ENCODE data around the gene LMNTD2. TPM values are rescaled to one million over a fixed set of nuclear protein-coding genes. Genes with fewer than 3 reads are reported as not detected.
A peak's percentile ranks its signal among the peaks of the same experiment; 100 is the strongest.

LMNTD2 gene
- total RNA-seq, 1 donor, result 2.2 TPM

- no peak for TF ChIP-seq CTCF (IDR thresholded peaks at IDR 0.05; ENCODE audit: insufficient read depth, low read depth, low read length)
- no peak overlapping the region for H3K4me3 ChIP-seq (ENCODE audit: low read depth, low read length)
- DNase-seq (ENCODE audit: low read depth), result peak; percentile 23
These were observed 19.5 kb upstream of the LMNTD2 start for GRCh38 chr11:579830-580601.

GRCh38 chr11:578276-579035 lies 17.9 kb upstream of the LMNTD2 start:
- no peak for TF ChIP-seq CTCF (IDR thresholded peaks at IDR 0.05; ENCODE audit: insufficient read depth, low read depth, low read length)
- peak overlapping the region; percentile 75 for H3K4me3 ChIP-seq (ENCODE audit: low read depth, low read length)
- DNase-seq (ENCODE audit: low read depth), result no peak

DNA sequence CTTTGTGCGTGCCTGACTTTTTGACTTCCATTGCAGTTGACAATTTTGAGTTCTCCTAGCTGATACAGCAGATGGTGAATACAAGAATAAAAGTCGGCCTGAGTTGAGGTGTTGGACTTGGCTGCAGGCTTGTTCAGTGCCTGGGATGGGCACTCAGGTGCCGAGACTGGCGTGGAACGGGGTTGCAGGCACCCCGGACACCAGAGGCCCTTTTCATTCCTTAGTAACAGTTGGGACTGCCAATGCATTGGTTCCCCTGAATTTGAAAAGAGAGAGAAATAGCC lies 17.0 kb upstream of the LMNTD2 start:
- no peak for DNase-seq (ENCODE audit: low read depth)
- TF ChIP-seq CTCF (IDR thresholded peaks at IDR 0.05; ENCODE audit: insufficient read depth, low read depth, low read length), result no peak
- peak overlapping the region; percentile 75 for H3K4me3 ChIP-seq (ENCODE audit: low read depth, low read length)

GRCh38 chr11:576811-577610 lies 16.5 kb upstream of the LMNTD2 start:
- peak; percentile 14 for DNase-seq (ENCODE audit: low read depth)
- H3K4me3 ChIP-seq (ENCODE audit: low read depth, low read length), result peak overlapping the region; percentile 75
- no peak for TF ChIP-seq CTCF (IDR thresholded peaks at IDR 0.05; ENCODE audit: insufficient read depth, low read depth, low read length)

- no peak for TF ChIP-seq CTCF (IDR thresholded peaks at IDR 0.05; ENCODE audit: insufficient read depth, low read depth, low read length)
- peak within 1 kb of the TSS; percentile 81 for H3K4me3 ChIP-seq (ENCODE audit: low read depth, low read length)
- DNase-seq (ENCODE audit: low read depth), result peak; percentile 96
These were observed 15.6 kb upstream of the LMNTD2 start, which contains the start of gene PHRF1 for GRCh38 chr11:575996-576768. Gene PHRF1 (plus strand): TSS chr11:576470. CDS start chr11:581513, 5,043 bp downstream.
